Heart left ventricle (tissue), 13 donors: ENCODE measurements around the gene C1orf115.

Source experiments
- POLR2A ChIP-seq, 2 donors: fragments of 450-650 bp; IDR thresholded peaks; one replicate each; pipeline ENCODE4 v1.6.1; 2017; ENCODE audit warnings: antibody characterized with exemption in 2 of 2, mild to moderate bottlenecking in 2 of 2, moderate library complexity in 2 of 2
- TF ChIP-seq, protein P1 (sequence below), 12 donors: fragments of 200-600 bp; sonication (generic) in 4 of 12; IDR thresholded peaks; one replicate each; pipeline versions ENCODE4 v1.5.0 to v1.8.0; 2018 to 2022; ENCODE audit warnings: antibody characterized with exemption in 12 of 12, mild to moderate bottlenecking in 5 of 12
- donor health status: ischemic (EF 13 %, LVEDD 7.1; RV severe dilation, severe dysfunction).
- donor health status: DM: no; HTN: yes; CAD: no.
- donor health status: DM: no; HTN: no; CAD: no.
- donor health status: ischemic (EF 25% LVEDD 6.9; RV normal size, moderate dysfunction).
- donor health status: ischemic (EF 25% LVEDD 5.7; RV mildly dilated, moderate dysfunction).
- donor health status: ischemic (EF 35%, LVEDD 5.7; RV mildly dilated, moderate dysfunction).
- donor health status: nonischemic (EF 11% LVEDD 7.7; RV severe dilation, severe dysfunction).
- donor health status: DM: yes; HTN: yes; CAD: no.
- donor health status: PGD.
- donor health status: ischemic (EF 29% LVEDD 5.4; RV normal size, mild dysfunction).
- donor health status: nonischemic (EF 23%, LVEDD 6.1; RV moderate dilation, normal function).

DNA sequence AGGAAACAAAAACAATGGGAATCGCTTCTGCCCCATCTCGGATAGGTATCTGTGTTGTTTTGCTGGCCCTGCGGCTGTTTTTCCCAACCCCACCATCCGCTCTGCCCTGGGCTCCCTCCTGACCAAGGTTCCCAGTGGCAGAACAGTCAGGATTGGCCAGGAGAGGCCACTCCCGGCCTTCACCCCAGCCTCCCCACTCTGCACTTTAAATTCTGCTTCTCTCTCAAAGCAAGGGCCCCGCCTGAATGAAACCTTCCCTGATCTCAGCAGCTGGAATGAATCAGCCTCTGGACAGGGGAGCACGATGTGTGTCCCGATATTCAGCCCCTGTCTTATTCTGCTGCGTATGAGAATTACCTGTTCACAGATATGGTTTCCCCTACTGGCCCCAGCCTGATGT lies 16.3 kb downstream of the C1orf115 start:
- TF ChIP-seq, protein P1, sequence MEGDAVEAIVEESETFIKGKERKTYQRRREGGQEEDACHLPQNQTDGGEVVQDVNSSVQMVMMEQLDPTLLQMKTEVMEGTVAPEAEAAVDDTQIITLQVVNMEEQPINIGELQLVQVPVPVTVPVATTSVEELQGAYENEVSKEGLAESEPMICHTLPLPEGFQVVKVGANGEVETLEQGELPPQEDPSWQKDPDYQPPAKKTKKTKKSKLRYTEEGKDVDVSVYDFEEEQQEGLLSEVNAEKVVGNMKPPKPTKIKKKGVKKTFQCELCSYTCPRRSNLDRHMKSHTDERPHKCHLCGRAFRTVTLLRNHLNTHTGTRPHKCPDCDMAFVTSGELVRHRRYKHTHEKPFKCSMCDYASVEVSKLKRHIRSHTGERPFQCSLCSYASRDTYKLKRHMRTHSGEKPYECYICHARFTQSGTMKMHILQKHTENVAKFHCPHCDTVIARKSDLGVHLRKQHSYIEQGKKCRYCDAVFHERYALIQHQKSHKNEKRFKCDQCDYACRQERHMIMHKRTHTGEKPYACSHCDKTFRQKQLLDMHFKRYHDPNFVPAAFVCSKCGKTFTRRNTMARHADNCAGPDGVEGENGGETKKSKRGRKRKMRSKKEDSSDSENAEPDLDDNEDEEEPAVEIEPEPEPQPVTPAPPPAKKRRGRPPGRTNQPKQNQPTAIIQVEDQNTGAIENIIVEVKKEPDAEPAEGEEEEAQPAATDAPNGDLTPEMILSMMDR (IDR thresholded peaks at IDR 0.05), result no peak
- no peak for TF ChIP-seq POLR2A (IDR thresholded peaks at IDR 0.05)
